HCT116 (cell line): ENCODE measurements around the gene PLD5. TPM values are rescaled to one million over a fixed set of nuclear protein-coding genes. Genes with fewer than 3 reads are reported as not detected.

Experiments
- ATAC-seq: fragments of 200-7000 bp; cut with Tn5 transposase; 2 replicates; pipeline ENCODE4 v1.9.1; 2020; ENCODE audit warnings: mild to moderate bottlenecking, moderate library complexity
- BruUV-seq: library from RNA; stranded (reverse); fragments of 400-500 nt; replicated peaks from 2 replicates; lab custom pipeline; 2021; lab: Mats Ljungman, UMichigan
- CTCF ChIA-PET: fragments of 300-600 bp; sonication (Branson Sonifier 250); formaldehyde crosslinking; loops from one replicate; lab custom pipeline; 2021; ENCODE audit warnings: antibody characterized with exemption; lab: Charles Lee
- POLR2A ChIA-PET: fragments of 300-600, 350-600 bp; sonication (Branson Sonifier 250); formaldehyde crosslinking; loops from one replicate; lab custom pipeline; 2021; ENCODE audit warnings: antibody characterized with exemption; lab: Charles Lee
- RAD21 ChIA-PET, 2 experiments: fragments of 300-600 bp; sonication (Branson Sonifier 250); formaldehyde crosslinking; loops; one replicate each; lab custom pipeline; 2023; ENCODE audit warnings: low total read pairs in 2 of 2; ENCODE audit not compliant: uncharacterized antibody in 2 of 2, unreplicated experiment in 2 of 2, low non-redundant PET in 1 of 2; lab: Charles Lee
- DNase-seq: peaks from one replicate; pipeline ENCODE4 v3.0.0-alpha.2; 2010; ENCODE audit warnings: low read depth, low spot score
- H2AFZ ChIP-seq: fragments of 200-600 bp; shearing (Covaris generic), sonication (generic); 2 replicates; pipeline ENCODE4 v1.6.1; 2017; ENCODE audit warnings: low read depth, mixed run types, mixed read lengths, antibody characterized with exemption, low read length; ENCODE audit not compliant: poor library complexity, severe bottlenecking
- H3K27ac ChIP-seq: 2 replicates; pipeline ENCODE4 v1.5.1; 2012; ENCODE audit warnings: low read depth, low read length
- H3K27me3 ChIP-seq: fragments of 200-600 bp; sonication (generic); 2 replicates; pipeline ENCODE4 v1.6.1; 2016; ENCODE audit warnings: mixed run types, low read length, mixed read lengths; ENCODE audit not compliant: insufficient read depth
- H3K36me3 ChIP-seq, 2 experiments: fragments of 200-500 bp in 1 of 2; fragments of 200-600 bp in 1 of 2; sonication (Bioruptor generic) in 1 of 2; sonication (generic) in 1 of 2; 2 replicates each; pipeline versions ENCODE4 v1.5.1 to v1.6.1; 2014 to 2016; ENCODE audit warnings: low read length in 2 of 2, inconsistent platforms in 1 of 2, mixed read lengths in 1 of 2, mixed run types in 1 of 2; ENCODE audit not compliant: insufficient read depth in 2 of 2, control insufficient read depth in 1 of 2
- H3K4me1 ChIP-seq, 2 experiments: fragments of 200-600 bp in 1 of 2; sonication (generic) in 1 of 2; 2 replicates each; pipeline versions ENCODE4 v1.5.1 to v1.6.1; 2012 to 2017; ENCODE audit warnings: low read length in 2 of 2, inconsistent platforms in 1 of 2, mild to moderate bottlenecking in 1 of 2, mixed read lengths in 1 of 2, mixed run types in 1 of 2, moderate library complexity in 1 of 2; ENCODE audit not compliant: insufficient read depth in 2 of 2, control insufficient read depth in 1 of 2
- H3K4me2 ChIP-seq: fragments of 200-600 bp; sonication (generic); 2 replicates; pipeline ENCODE4 v1.6.1; 2017; ENCODE audit warnings: mixed run types, low read length, mixed read lengths
- H3K4me3 ChIP-seq, 2 experiments: fragments of 200-600 bp in 1 of 2; sonication (generic) in 1 of 2; replicated peaks in 1 of 2; 2 replicates each; pipeline ENCODE4 v1.5.1; 2011 to 2016; ENCODE audit warnings: low read length in 2 of 2, control low read depth in 1 of 2, low read depth in 1 of 2, mild to moderate bottlenecking in 1 of 2, mixed read lengths in 1 of 2, mixed run types in 1 of 2
- H3K79me2 ChIP-seq: fragments of 200-600 bp; sonication (generic); 2 replicates; pipeline ENCODE4 v1.6.1; 2017; ENCODE audit warnings: mild to moderate bottlenecking, mixed run types, low read length, moderate library complexity, mixed read lengths; ENCODE audit not compliant: insufficient read depth
- H3K9ac ChIP-seq: fragments of 200-600 bp; sonication (generic); 2 replicates; pipeline ENCODE4 v1.6.1; 2016; ENCODE audit warnings: low read length, mixed read lengths
- H3K9me2 ChIP-seq: fragments of 200-600 bp; sonication (generic), shearing (Covaris generic); 2 replicates; pipeline ENCODE4 v1.6.1; 2017; ENCODE audit warnings: mixed run types, mild to moderate bottlenecking, moderate library complexity; ENCODE audit not compliant: insufficient read depth
- H3K9me3 ChIP-seq, 2 experiments: fragments of 200-500 bp in 1 of 2; fragments of 200-600 bp in 1 of 2; sonication (Bioruptor generic) in 1 of 2; sonication (generic) in 1 of 2; 2 replicates each; pipeline ENCODE4 v1.6.1; 2014 to 2017; ENCODE audit warnings: low read length in 2 of 2, mixed read lengths in 2 of 2, inconsistent platforms in 1 of 2, low read depth in 1 of 2, mild to moderate bottlenecking in 1 of 2, mixed run types in 1 of 2, moderate library complexity in 1 of 2; ENCODE audit not compliant: control insufficient read depth in 1 of 2, insufficient read depth in 1 of 2
- H4K20me1 ChIP-seq: fragments of 200-600 bp; sonication (generic), shearing (Covaris generic); 2 replicates; pipeline ENCODE4 v1.6.1; 2017; ENCODE audit warnings: mixed run types, mild to moderate bottlenecking, moderate library complexity; ENCODE audit not compliant: insufficient read depth
- ATF3 ChIP-seq: IDR thresholded peaks from 2 replicates; pipeline ENCODE4 v1.6.1; 2012
- CEBPB ChIP-seq: IDR thresholded peaks from 2 replicates; pipeline ENCODE4 v1.6.1; 2012; ENCODE audit warnings: low read depth
- ELF1 ChIP-seq: IDR thresholded peaks from 2 replicates; pipeline ENCODE4 v1.6.1; 2012; ENCODE audit warnings: low read depth, borderline replicate concordance
- EZH2phosphoT487 ChIP-seq: fragments of 200-600 bp; IDR thresholded peaks from 2 replicates; pipeline ENCODE4 v1.6.1; 2018; ENCODE audit warnings: antibody characterized with exemption, borderline replicate concordance
- POLR2A ChIP-seq: IDR thresholded peaks from 2 replicates; pipeline ENCODE4 v1.7.0; 2011; ENCODE audit warnings: borderline replicate concordance; ENCODE audit not compliant: insufficient read depth, insufficient read length; ENCODE audit errors: extremely low read depth
- POLR2AphosphoS5 ChIP-seq: IDR thresholded peaks from 2 replicates; pipeline ENCODE4 v1.6.1; 2011; ENCODE audit warnings: mild to moderate bottlenecking, low read depth, low read length, moderate library complexity
- SIN3A ChIP-seq: IDR thresholded peaks from 2 replicates; pipeline ENCODE4 v1.6.1; 2012; ENCODE audit warnings: low read depth
- TCF7L2 ChIP-seq: IDR thresholded peaks from 2 replicates; pipeline ENCODE4 v1.7.0; 2011; ENCODE audit warnings: borderline replicate concordance, inconsistent platforms; ENCODE audit not compliant: insufficient read depth, insufficient read length; ENCODE audit errors: extremely low read depth
- ZNF274 ChIP-seq: fragments of 200-500 bp; sonication (Bioruptor generic); IDR thresholded peaks from 2 replicates; pipeline ENCODE4 v1.6.1; 2014; ENCODE audit warnings: mild to moderate bottlenecking, low read depth, low read length, inconsistent platforms
- intact Hi-C: fragments of 100-400 bp; cut with micrococcal nuclease; formaldehyde crosslinking; loops from 2 replicates; pipeline ENCODE4 v1.10.0; 2022
- total RNA-seq: library from RNA; stranded (reverse); gene quantifications from one replicate; pipeline ENCODE4 v1.2.1, GENCODE V29; 2021; ENCODE audit not compliant: unreplicated experiment
- TF ChIP-seq, protein P1 (sequence below), 3 experiments: fragments of 200-600 bp in 1 of 3; sonication (generic) in 1 of 3; IDR thresholded peaks in 2 of 3; conservative IDR thresholded peaks in 1 of 3; 2 replicates each; pipeline ENCODE4 v1.5.1; 2012 to 2017; ENCODE audit warnings: low read depth in 2 of 3, low read length in 2 of 3, antibody characterized with exemption in 1 of 3, borderline replicate concordance in 1 of 3, control low read depth in 1 of 3, mild to moderate bottlenecking in 1 of 3, mixed read lengths in 1 of 3, mixed run types in 1 of 3, moderate library complexity in 1 of 3; ENCODE audit not compliant: insufficient read depth in 1 of 3

The PLD5 gene
- total RNA-seq, 1 experiment from 2014 or later, result not detected

DNA sequence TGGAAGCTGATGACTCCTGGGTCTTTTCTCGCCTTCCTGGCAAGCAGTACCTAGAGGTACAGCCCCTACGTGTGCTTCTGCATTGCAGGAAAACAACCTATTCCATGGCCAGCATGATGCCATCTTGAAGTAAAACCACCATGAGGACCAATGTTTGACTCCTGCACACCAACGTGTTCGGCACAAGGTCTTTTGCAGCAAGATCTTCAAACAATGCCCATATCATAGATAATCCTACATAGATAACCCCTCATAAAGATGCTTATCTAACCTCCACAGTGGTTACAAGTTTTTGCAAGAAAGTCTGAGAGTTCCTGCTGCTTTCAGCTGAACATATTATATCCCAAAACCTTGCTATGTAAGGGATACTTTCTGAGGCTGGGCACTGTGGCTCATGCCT, 384.5 kb downstream of the PLD5 start (continued):
- no peak for TF ChIP-seq ATF3
- TF ChIP-seq POLR2A, result no peak
- no peak for TF ChIP-seq ELF1
- TF ChIP-seq TCF7L2, result no peak
- no peak for TF ChIP-seq EZH2phosphoT487
- no peak for TF ChIP-seq POLR2AphosphoS5
- TF ChIP-seq SIN3A, result no peak
- TF ChIP-seq CEBPB, result no peak

- Histone ChIP-seq H3K4me3 (no peak overlapping the region), H3K4me1 (no peaks in the 10 kb centered on the region), H4K20me1 (no peaks in the 10 kb centered on the region), H3K9me3 (no peaks in the 10 kb centered on the region), H3K36me3 (no peaks in the 10 kb centered on the region)
- BruUV-seq, result no TSS peak
- no peak for TF ChIP-seq ZNF274
- TF ChIP-seq, protein P1, sequence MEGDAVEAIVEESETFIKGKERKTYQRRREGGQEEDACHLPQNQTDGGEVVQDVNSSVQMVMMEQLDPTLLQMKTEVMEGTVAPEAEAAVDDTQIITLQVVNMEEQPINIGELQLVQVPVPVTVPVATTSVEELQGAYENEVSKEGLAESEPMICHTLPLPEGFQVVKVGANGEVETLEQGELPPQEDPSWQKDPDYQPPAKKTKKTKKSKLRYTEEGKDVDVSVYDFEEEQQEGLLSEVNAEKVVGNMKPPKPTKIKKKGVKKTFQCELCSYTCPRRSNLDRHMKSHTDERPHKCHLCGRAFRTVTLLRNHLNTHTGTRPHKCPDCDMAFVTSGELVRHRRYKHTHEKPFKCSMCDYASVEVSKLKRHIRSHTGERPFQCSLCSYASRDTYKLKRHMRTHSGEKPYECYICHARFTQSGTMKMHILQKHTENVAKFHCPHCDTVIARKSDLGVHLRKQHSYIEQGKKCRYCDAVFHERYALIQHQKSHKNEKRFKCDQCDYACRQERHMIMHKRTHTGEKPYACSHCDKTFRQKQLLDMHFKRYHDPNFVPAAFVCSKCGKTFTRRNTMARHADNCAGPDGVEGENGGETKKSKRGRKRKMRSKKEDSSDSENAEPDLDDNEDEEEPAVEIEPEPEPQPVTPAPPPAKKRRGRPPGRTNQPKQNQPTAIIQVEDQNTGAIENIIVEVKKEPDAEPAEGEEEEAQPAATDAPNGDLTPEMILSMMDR (IDR thresholded peaks at IDR 0.05 in 2 of 3, conservative IDR thresholded peaks at IDR 0.05 in 1 of 3; ENCODE audit: borderline replicate concordance in 1 of 3, insufficient read depth in 1 of 3, low read depth in 2 of 3, low read length in 2 of 3), result 0 out of 6 replicates have a peak, but pooled peaks of 1 of the 3 experiments have one; percentile 1
- TF ChIP-seq, all 23 proteins: peak for 1
- no peak overlapping the region for H3K9ac ChIP-seq
- peaks cover 45% of the 10 kb centered on the region for H3K27me3 ChIP-seq
- H3K4me2 ChIP-seq, result no peak overlapping the region
- no peak overlapping the region for H2AFZ ChIP-seq
- DNase-seq (no peak), ATAC-seq (peak; percentile 57; the same call in 1 of the 2 replicates)
- H3K79me2 ChIP-seq, result no peaks in the 10 kb centered on the region
- intact Hi-C loops, result no loop called here
- H3K9me2 ChIP-seq, result no peaks in the 10 kb centered on the region
- POLR2A ChIA-PET, result no interaction called here
- H3K27ac ChIP-seq, result no peak overlapping the region
- CTCF ChIA-PET, result interaction anchor here (0.8 kb wide), 1 partner anchor 11 kb away, joined by 3 read pairs; no protein-coding TSS in a partner anchor
- RAD21 ChIA-PET, result no interaction called here
These were observed 385.1 kb downstream of the PLD5 start for GRCh38 chr1:242139442-242139841.
